Stimulated activated CD4-positive, alpha-beta T cell treated with anti-CD3 and anti-CD28 coated beads, TNF-alpha, amount 100 ng/mL, for 24 hours (primary cell): ENCODE results near the gene ERMP1.
"Not testable (repeated sequence)": the region's sequence is repeated elsewhere in the genome, so short reads cannot be mapped to it uniquely, and the experiment has no call there.

ENCODE experiments used
- DNase-seq, 3 experiments: peaks; one replicate each; pipeline ENCODE4 v3.0.0-alpha.2; 2020; ENCODE audit warnings: low read depth in 3 of 3

Gene ERMP1

DNA sequence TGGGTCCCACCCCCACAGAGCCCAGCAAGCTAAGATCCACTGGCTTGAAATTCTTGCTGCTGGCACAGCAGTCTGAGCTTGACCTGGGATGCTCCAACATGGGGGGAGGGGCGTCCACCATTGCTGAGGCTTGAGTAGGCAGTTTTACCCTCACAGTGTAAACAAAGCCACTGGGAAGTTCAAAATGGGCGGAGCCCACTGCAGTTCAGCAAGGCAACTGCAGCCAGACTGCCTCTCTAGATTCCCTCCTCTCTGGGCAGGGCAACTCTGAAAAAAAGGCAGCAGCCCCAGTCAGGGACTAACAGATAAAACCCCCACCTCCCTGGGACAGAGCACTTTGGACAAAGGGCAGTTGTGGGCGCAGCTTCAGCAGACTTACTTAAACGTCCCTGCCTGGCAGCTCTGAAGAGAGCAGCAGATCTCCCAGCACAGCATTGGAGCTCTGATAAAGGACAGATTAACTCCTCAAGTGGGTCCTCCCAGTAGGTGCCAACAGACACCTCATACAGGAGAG, 53.2 kb downstream of the ERMP1 start:
- not testable (repeated sequence) for DNase-seq

DNA sequence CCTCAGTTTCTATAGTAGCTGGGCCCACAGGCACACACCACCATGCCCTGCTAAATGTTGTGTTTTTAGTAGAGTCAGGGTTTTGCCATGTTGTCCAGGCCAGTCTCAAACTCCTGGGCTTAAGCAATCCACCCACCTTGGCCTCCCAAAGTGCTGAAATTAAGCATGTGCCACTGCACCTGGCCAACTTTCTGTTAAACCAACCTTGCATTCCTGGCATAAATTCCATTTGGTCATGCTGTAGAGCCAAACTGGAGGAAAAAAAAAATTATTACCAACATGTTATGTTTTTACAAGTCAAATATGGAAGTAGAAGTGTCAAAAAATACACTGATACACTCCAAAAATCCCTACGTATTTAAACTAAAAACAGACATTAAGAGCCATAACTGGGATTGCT, 54.1 kb downstream of the ERMP1 start:
- no peak for DNase-seq

DNA sequence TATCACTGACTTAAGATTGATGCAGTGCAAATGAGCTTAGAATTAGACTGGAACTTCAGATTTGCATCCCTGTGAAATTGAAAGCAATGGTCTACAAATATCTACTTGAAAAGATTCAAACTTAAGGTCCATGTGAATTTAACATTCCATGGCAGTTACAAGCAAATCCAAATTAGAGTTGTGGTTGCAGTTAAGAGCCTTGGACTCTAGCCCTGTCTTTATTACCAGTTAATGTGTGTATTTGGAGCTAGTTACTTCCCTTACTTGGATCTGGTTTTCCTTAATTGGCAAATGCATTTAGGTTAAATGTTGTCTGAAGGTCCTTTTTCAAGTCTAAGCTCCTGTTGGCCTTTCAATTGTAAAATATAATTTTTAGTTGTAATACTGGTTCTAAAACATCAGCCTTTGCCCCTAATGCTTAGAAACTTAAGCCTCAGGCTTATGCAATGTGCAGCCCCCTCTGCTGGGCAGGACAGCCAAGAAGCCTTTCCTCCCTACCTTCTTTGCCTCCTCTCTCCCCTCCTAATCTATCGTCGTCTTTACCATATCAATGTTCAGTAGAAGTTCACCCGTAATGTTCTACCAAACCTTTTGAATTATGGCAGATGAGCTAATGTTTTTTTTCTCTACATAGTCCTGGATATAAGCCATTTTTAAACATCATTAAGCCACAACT, 59.5 kb downstream of the ERMP1 start:
- no peak for DNase-seq

DNA sequence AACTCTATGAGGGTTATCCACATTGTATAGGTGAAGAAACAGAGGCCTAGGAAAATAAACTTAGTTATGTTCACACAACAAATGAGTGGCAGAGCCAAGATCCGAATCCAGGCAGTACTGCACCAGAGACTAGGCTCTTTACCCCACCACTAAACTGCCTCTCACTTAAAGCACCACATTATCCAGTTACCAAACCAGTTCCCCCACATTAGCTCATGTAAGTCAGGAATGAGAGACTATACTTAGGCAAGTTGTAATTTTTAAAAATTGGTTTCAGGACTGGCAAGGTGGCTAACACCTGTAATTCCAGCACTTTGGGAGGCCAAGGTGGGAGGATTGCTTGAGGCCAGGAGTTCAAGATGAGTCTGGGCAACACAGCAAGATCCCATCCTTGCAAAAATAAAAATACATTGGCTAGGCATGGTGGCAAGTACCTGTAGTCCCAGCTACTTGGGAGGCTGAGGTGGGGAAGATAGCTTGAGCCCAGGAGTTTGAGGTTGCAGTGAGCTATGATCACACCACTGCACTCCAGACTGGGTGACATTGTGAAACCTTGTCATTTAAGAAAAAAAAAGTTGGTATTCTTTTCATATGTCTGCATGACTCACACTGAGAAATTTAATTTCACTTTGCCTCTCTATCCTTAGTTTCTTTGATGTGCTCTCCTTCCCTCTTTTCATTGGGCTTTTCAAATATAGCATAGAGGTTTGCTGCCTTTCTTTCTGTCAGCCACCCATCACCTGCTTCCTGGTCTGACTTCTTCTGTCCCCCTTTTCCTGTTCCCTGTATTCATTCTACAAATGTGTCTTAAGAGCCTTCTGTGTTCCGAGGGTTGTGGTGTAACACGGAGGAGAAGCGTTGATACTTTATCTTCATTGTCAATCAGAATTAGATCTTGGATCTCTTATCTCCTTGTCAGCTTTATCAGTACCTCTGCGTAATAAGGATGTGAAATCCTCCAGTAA, 64.7 kb downstream of the ERMP1 start:
- DNase-seq: no peak

DNA sequence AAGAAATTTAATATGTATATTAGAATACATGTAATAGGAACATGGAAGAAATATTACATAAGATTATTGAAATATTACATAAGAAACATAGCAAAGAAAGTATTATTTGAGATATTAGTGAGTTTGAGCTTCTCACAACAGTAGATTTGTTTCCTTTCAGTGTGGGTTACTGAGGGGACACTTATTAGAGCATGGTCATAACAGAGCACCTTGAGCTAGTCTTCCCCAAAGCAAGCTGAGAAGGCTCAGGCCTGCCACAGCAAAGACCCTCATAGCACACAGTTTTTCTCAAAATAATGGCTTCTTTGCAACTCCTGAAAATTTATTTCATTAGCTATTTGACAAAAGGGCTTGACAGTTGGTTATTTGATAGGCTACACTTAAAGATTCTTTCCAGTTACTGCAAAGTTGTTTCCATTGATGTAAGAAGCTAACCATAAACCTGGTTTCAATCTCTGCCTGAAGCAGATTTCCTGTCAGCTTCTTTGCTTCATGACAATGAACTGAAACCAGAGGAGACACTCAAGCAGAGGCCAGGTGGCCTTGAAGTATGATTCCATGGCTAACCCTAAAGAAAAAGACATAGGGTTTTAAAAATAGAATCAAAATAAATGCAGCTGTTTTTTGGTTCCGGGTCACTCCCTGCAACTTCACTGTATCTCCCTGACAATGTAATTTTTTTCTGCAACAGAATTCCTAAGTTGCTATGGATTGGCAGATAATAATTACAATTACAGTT, 68.6 kb downstream of the ERMP1 start:
- no peak for DNase-seq

DNA sequence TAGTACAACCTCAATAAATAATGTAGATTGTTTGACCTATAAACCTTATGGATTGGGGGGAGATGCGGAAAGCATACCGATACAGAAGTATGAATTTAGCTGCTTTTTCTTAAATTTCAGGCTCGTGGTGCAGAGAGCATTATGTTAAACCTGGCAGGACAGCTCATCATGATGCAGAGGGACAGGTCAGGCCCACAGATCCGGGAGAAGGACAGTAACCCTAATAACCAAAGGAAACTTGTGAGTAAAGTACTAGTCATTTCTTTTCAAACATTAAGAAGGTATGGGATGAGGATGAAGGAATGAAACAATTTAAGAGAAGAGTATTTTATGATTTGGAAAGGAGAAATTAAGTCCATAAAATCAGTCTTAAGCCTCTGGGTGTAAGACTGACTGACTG, 70.5 kb downstream of the ERMP1 start:
- no peak for DNase-seq

DNA sequence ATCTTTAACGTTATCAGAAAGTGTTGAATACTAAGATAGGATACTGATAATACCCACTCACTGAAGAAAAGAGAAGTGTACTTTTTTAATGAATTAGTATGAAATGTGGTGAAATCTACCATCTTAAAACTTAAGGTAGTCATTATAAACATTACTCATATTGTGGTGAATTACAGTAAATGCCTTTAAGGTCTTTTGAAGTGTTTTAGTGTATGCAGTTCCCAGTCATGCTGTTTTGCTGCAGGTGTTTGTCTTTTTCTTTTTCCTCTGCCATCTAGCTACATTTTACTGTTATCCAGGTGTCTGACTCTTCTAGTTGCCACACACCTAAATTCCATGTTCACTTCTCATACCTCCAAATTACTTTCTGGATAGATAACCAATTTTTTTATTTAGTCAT, 72.6 kb downstream of the ERMP1 start:
- no peak for DNase-seq

DNA sequence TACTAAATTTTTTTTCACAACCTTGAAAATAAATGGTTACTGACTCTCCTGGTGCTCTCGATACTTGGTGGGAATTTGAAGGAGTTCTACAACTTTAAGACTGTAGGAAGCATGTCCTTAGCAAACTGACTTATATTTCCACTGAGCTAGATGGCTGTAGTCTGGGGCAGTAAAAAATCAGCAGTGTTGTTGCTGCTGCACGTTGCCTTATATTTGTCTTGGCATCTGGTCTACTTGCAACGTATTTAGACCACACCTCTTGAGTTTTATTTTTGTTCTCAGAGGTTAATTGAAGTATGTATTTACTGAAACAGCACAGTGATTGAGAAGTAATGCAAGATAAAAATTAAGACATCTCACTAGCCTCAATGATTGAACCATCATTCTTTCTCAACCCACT, 76.3 kb downstream of the ERMP1 start:
- no peak for DNase-seq

DNA sequence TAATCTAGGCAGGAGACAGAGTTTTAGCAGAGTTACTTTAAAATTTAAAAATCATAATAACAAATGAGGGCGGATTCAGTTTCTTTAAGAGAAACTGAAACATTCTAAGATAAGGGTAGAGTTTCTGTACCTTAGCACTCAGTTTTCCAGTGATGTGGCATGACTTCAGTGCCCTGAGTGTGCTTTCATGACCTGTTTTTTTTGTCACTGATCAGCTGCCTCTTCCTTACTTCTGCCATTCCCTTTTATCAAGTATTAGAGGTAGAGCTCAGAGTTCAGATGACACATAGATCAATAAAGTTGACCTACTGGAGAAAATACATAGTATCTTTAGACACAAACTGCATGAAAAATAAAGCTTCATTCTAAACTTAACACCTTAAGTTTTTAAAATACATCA, 82.3 kb downstream of the ERMP1 start:
- DNase-seq: no peak

DNA sequence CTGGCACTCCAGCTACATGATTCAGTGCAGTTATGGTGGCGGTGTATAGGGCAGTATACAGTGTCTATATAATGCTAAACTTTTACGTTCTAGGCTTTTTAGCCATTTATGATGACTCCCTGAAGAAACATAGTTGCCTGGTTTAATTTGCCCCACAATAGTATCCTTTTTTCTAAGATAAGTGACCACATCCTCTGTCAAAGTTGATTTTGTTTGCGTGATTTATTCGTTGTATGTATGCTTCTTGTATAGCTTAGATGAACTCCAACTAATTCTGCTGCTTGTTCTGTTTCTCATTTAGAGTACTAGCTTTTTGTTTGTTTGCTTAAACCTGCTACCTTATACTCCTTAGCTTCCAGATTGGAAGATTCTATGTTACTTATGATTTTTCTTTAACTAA, 83.6 kb downstream of the ERMP1 start:
- no peak for DNase-seq

DNA sequence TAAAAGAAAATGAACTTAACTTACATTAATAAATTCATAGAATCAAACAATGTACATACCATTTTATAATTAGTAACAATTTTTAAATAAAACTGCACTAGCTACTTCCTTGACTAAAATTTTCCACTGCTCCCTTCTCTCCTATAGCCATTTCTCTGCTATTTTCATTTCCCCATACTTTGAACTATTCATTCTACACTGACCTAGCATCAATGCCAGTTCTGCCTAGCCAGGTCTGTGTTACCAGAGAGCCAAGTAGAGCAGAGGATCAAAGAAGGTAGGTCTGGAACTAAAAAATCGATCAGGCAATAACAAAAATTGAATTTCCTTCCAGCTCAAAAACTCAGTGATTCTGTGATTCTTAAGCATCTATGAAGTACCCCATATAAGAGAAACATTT, 84.5 kb downstream of the ERMP1 start:
- no peak for DNase-seq

DNA sequence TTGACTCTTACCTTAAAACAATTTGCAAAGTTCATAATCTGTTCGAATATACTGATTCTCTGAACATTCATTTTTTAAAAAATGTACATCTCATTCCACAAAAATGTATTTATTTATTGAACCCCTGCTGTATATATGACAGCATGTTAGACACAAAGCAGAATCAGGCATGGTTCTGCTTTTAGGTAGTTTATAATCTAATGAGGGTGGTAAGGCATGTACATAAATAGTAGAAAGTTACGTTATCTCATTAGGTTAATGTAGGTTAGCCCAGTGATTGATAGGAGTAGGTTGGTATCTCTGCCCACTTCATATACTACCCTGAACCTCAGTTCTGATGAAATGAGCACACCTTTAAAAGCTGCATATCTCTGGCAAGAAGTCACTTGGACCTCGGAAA, 89.8 kb downstream of the ERMP1 start:
- DNase-seq: no peak

DNA sequence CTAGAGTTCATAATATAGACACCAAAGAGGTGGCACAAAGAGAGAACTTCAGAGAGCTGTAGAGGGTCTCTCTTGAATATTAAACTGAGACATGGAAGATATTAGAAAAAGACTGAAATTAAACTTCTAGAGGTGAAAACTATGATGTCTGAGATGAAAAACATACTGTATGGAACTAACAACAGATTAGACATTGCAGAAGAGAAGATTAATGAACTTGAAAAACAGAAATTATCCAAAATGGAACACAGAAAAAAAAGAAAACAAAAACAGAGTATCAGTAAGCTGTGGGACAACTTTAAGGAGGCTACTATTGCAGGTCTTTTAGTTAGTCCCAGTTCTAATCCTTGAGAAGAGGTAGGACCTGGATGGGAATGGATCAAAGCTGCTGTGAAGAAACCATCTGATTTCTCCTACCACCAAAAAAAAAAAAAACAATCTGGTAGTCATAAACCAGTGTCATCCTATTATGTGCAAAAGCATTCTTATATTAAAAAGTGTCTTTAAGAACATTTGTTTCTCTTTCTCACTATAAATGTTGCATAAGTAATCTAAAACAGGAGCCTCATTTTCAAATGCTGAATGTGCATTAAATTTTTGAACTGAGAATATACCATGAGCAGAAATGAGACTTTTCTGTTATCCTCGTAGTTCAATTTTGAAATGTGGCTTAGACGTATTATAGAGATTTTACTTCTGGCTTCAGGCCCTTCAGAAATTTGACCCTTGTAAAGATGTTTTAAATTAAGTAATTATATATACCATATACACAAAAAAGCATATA, 96.2 kb downstream of the ERMP1 start:
- DNase-seq: no peak

DNA sequence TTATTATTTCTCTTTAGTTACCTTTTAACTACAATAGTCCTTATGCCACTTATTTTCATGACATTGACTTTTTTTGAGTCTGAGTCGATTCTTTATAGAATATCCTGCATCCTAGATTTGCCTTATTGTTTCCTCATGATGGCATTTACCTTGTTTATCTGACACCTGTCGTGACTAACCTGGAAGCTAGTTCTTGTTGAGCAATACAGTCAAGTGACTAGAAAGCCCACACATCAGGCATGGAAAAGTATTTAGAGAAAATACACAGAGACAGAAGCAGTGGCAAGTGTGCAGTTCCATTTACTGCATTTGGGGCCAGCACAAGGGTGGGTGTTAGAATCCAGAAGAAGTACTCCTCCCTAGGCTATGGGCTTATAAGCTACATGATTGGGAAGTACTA, 97.8 kb downstream of the ERMP1 start:
- DNase-seq: no peak
